Measurements from ENCODE around the gene DOHH. TPM values are rescaled to one million over a fixed set of nuclear protein-coding genes. Genes with fewer than 3 reads are reported as not detected.

Gene DOHH
- total and polyA plus RNA-seq, 2 donors (not counting 3 experiments of a cell fraction or from before 2014, with no cell fraction given): 8.7 to 15.2 TPM

- Histone ChIP-seq H3K27me3 (ENCODE audit: control insufficient read depth in 2 of 2, insufficient read depth in 2 of 2, low read length in 2 of 2) (no peaks in the 10 kb centered on the region), H3K9me3 (replicated peaks; ENCODE audit: control insufficient read depth, insufficient read depth, low read length) (no peaks in the 10 kb centered on the region), H3K4me1 (ENCODE audit: control insufficient read depth, extremely low read depth, insufficient read depth, low read length) (peaks cover 35% of the 10 kb centered on the region), H3K9ac (replicated peaks; ENCODE audit: extremely low read depth, insufficient read depth, low read length) (no peak overlapping the region), H4K20me1 (replicated peaks; ENCODE audit: control insufficient read depth, extremely low read depth, insufficient read depth, low read length) (no peaks in the 10 kb centered on the region), H3K9me1 (replicated peaks; ENCODE audit: control insufficient read depth, extremely low read depth, insufficient read depth, low read length) (no peaks in the 10 kb centered on the region), H3K4me2 (ENCODE audit: insufficient read depth, low read length) (no peak overlapping the region), H3K27ac (ENCODE audit: insufficient read depth, low read depth, low read length) (no peak overlapping the region), H3K4me3 (replicated peaks in 1 of 3; ENCODE audit: insufficient read depth in 1 of 3, low read depth in 1 of 3, low read length in 3 of 3) (no peak overlapping the region), H2AFZ (ENCODE audit: low read depth, low read length) (no peak overlapping the region), H3K36me3 (ENCODE audit: control insufficient read depth in 2 of 2, extremely low read depth in 1 of 2, insufficient read depth in 2 of 2, low read length in 2 of 2) (peaks cover 5 to 31% of the 10 kb centered on the region in 2 experiments), H3K79me2 (ENCODE audit: control insufficient read depth, insufficient read depth, low read length) (peaks cover 5% of the 10 kb centered on the region)
- POLR2A ChIA-PET: no interaction called here
- DNase-seq (ENCODE audit: low read depth, low spot score) (no peak), FAIRE-seq (no peak)
- TF ChIP-seq JUN (IDR thresholded peaks at IDR 0.05; ENCODE audit: borderline replicate concordance, insufficient read depth, insufficient read length, low read depth): no peak
- TF ChIP-seq POLR2AphosphoS5 (IDR thresholded peaks at IDR 0.05; ENCODE audit: insufficient read depth, low read depth, low read length): no peak
- TF ChIP-seq GATA2 (IDR thresholded peaks at IDR 0.05; ENCODE audit: insufficient read depth, insufficient read length, low read depth, low read length): no peak
- TF ChIP-seq FOS (IDR thresholded peaks at IDR 0.05; ENCODE audit: borderline replicate concordance, insufficient read depth, low read length): no peak
- no peak for TF ChIP-seq MAX (IDR thresholded peaks at IDR 0.05; ENCODE audit: insufficient read depth, insufficient read length)
- TF ChIP-seq CTCF (IDR thresholded peaks at IDR 0.05; ENCODE audit: extremely low read depth in 1 of 2, insufficient read depth in 1 of 2, low read depth in 1 of 2, low read length in 2 of 2): no peak
- no peak for TF ChIP-seq MYC (IDR thresholded peaks at IDR 0.05; ENCODE audit: low read depth, low read length)
- no peak for TF ChIP-seq POLR2A (IDR thresholded peaks at IDR 0.05; ENCODE audit: low read depth, low read length)
- TF ChIP-seq EZH2 (IDR thresholded peaks at IDR 0.05; ENCODE audit: borderline replicate concordance, low read depth, low read length, severe bottlenecking): no peak
- intact Hi-C loops (cut with micrococcal nuclease) (no loop called here), dilution Hi-C loops (cut with MboI; ENCODE audit: extremely low pct_ligation_motif_present, low sequenced_read_pairs) (no loop called here)
- CTCF ChIA-PET: no interaction called here
- BruUV-seq (replicated peaks): no TSS peak
Observed at GRCh38 chr19:3455393-3455955, 45.0 kb downstream of the DOHH start.

Measured in endothelial cell of umbilical vein (primary cell).